H1 (cell line): ENCODE measurements around the gene TRMT61A. TPM values are rescaled to one million over a fixed set of nuclear protein-coding genes. Genes with fewer than 3 reads are reported as not detected.

ENCODE experiments used
- CHD2 ChIP-seq: IDR thresholded peaks from 2 replicates; pipeline ENCODE4 v1.6.1; 2012; ENCODE audit warnings: low read length, improper control_type of control experiment
- KDM4A ChIP-seq: IDR thresholded peaks from one replicate; pipeline ENCODE4 v1.7.1; 2012; ENCODE audit warnings: low read depth, mild to moderate bottlenecking, moderate library complexity, low read length, inconsistent platforms; ENCODE audit not compliant: severe bottlenecking
- NANOG ChIP-seq: IDR thresholded peaks from 2 replicates; pipeline ENCODE4 v1.6.1; 2011; ENCODE audit warnings: low read length, low read depth, mild to moderate bottlenecking, inconsistent platforms; ENCODE audit not compliant: insufficient read depth, poor library complexity, severe bottlenecking
- PHF8 ChIP-seq: fragments of 200-600 bp; sonication (generic); conservative IDR thresholded peaks from 2 replicates; pipeline ENCODE4 v1.7.1; 2012; ENCODE audit warnings: low read depth, mild to moderate bottlenecking, inconsistent platforms, low read length, moderate library complexity
- SIRT6 ChIP-seq: IDR thresholded peaks from one replicate; pipeline ENCODE4 v1.7.1; 2012; ENCODE audit warnings: low read length, inconsistent platforms
- SIX5 ChIP-seq: IDR thresholded peaks from 2 replicates; pipeline ENCODE4 v1.6.1; 2011; ENCODE audit warnings: mild to moderate bottlenecking, low read depth, low read length
- TAF1 ChIP-seq: IDR thresholded peaks from 2 replicates; pipeline ENCODE4 v1.6.1; 2011; ENCODE audit warnings: mild to moderate bottlenecking, low read depth, low read length
- TEAD4 ChIP-seq: IDR thresholded peaks from 2 replicates; pipeline ENCODE4 v1.6.1; 2012; ENCODE audit warnings: low read depth, low read length, inconsistent platforms, mixed read lengths
- polyA plus RNA-seq, 7 experiments: library from polyadenylated mRNA; depleted of rRNA in 3 of 7; stranded (reverse) in 5 of 7; unstranded in 2 of 7; fragments of >200 nt in 5 of 7; fragments of 200-250 nt in 2 of 7; gene quantifications; 1 replicate in 5 of 7; 2 replicates in 1 of 7; 4 replicates in 1 of 7; pipeline versions ENCODE4 v1.2.1 to v1.2.3, GENCODE V29; 2011 to 2013; ENCODE audit warnings: missing spikeins in 2 of 7, mixed read lengths in 2 of 7
- total RNA-seq: library from RNA; stranded (reverse); fragmentation: NEBNext Ultra II Directional; extraction: Animal tissue kit (Norgen Biotek cat#: 25700); gene quantifications from 2 replicates; pipeline ENCODE4 v1.2.1, GENCODE V29; 2021

TRMT61A gene
- total and polyA plus RNA-seq, 2 of the 8 experiments (the other 6 are each of a cell fraction or from before 2014, with no cell fraction given): 15.8 to 19.0 TPM

GRCh38 chr14:103526914-103527248, 2.1 kb upstream of the TRMT61A start (continued):
- TF ChIP-seq KDM4A (no peak), CHD2 (no peak), SIRT6 (no peak), TEAD4 (no peak), SIX5 (no peak), NANOG (no peak), PHF8 (no peak), TAF1 (no peak)
